GM12878 (cell line): ENCODE measurements around the gene CC2D1A.

ENCODE experiments used
- HCFC1 ChIP-seq: fragments of 150-350 bp; IDR thresholded peaks from 2 replicates; pipeline ENCODE4 v1.6.1; 2014; ENCODE audit warnings: low read length
- REST ChIP-seq: IDR thresholded peaks from 2 replicates; pipeline ENCODE4 v1.6.1; 2012; ENCODE audit warnings: mild to moderate bottlenecking, low read depth, low read length
- TAF1 ChIP-seq: IDR thresholded peaks from 2 replicates; pipeline ENCODE4 v1.6.1; 2011; ENCODE audit warnings: mild to moderate bottlenecking, low read depth, low read length, borderline replicate concordance
- TCF3 ChIP-seq: IDR thresholded peaks from 2 replicates; pipeline ENCODE4 v1.6.1; 2012; ENCODE audit warnings: low read depth, mild to moderate bottlenecking, low read length, borderline replicate concordance; ENCODE audit not compliant: insufficient read depth

- TF ChIP-seq TCF3 (no peak), TAF1 (no peak), REST (no peak), HCFC1 (no peak)
Observed at GRCh38 chr19:13965926-13966683, 60.1 kb downstream of the CC2D1A start.
